Medulla oblongata (tissue), 1 donor: ENCODE measurements around the gene PLCL1.

ENCODE experiments used
- DNase-seq: peaks from one replicate; pipeline ENCODE4 v3.0.0-alpha.2; 2015; ENCODE audit errors: extremely low spot score

PLCL1 gene

GRCh38 chr2:197927994-197928393 lies 123.6 kb downstream of the PLCL1 start:
- no peak for DNase-seq

GRCh38 chr2:197929008-197929885 lies 124.9 kb downstream of the PLCL1 start:
- no peak for DNase-seq

- DNase-seq, result no peak
Observed at GRCh38 chr2:197929886-197930227, 125.5 kb downstream of the PLCL1 start.

GRCh38 chr2:197930570-197931278 lies 126.3 kb downstream of the PLCL1 start:
- no peak for DNase-seq

- DNase-seq, result no peak
Observed at GRCh38 chr2:197931661-197932312, 127.4 kb downstream of the PLCL1 start.

- no peak for DNase-seq
Observed at GRCh38 chr2:197932374-197932773, 128.0 kb downstream of the PLCL1 start.

GRCh38 chr2:197934261-197934933 lies 130.0 kb downstream of the PLCL1 start:
- DNase-seq, result no peak

GRCh38 chr2:197934934-197935289 lies 130.5 kb downstream of the PLCL1 start:
- no peak for DNase-seq

- no peak for DNase-seq
Observed at GRCh38 chr2:197937814-197938213, 133.4 kb downstream of the PLCL1 start.

GRCh38 chr2:197938555-197938954 lies 134.2 kb downstream of the PLCL1 start:
- DNase-seq, result no peak

GRCh38 chr2:197939787-197940186 lies 135.4 kb downstream of the PLCL1 start:
- DNase-seq, result no peak

- no peak for DNase-seq
Observed at GRCh38 chr2:197940382-197940781, 136.0 kb downstream of the PLCL1 start.

GRCh38 chr2:197941715-197942114 lies 137.3 kb downstream of the PLCL1 start:
- DNase-seq, result no peak

- DNase-seq, result no peak
Observed at GRCh38 chr2:197943731-197944130, 139.3 kb downstream of the PLCL1 start.

GRCh38 chr2:197944416-197945096 lies 140.2 kb downstream of the PLCL1 start:
- DNase-seq, result no peak

- DNase-seq, result no peak
Observed at GRCh38 chr2:197946562-197946961, 142.2 kb downstream of the PLCL1 start.

GRCh38 chr2:197947219-197947757 lies 142.9 kb downstream of the PLCL1 start:
- no peak for DNase-seq

- DNase-seq, result no peak
Observed at GRCh38 chr2:197949224-197949623, 144.8 kb downstream of the PLCL1 start.

- DNase-seq, result no peak
Observed at GRCh38 chr2:197950006-197950405, 145.6 kb downstream of the PLCL1 start.

GRCh38 chr2:197950724-197951123 lies 146.3 kb downstream of the PLCL1 start:
- no peak for DNase-seq

GRCh38 chr2:197952540-197953202 lies 148.3 kb downstream of the PLCL1 start:
- DNase-seq, result no peak
